LNCAP (cell line): ENCODE data around the gene CDX2.

Experiments
- CTCF ChIP-seq: fragments of 450-650 bp; IDR thresholded peaks from 2 replicates; pipeline ENCODE4 v1.5.1; 2017; ENCODE audit warnings: mild to moderate bottlenecking

The CDX2 gene

GRCh38 chr13:27976362-27977091 is 7.4 kb upstream of the CDX2 start:
- TF ChIP-seq CTCF, result no peak

- no peak for TF ChIP-seq CTCF
These were observed 6.6 kb upstream of the CDX2 start for GRCh38 chr13:27975564-27976361.

GRCh38 chr13:27973961-27974662 is 5.0 kb upstream of the CDX2 start:
- TF ChIP-seq CTCF, result no peak

DNA sequence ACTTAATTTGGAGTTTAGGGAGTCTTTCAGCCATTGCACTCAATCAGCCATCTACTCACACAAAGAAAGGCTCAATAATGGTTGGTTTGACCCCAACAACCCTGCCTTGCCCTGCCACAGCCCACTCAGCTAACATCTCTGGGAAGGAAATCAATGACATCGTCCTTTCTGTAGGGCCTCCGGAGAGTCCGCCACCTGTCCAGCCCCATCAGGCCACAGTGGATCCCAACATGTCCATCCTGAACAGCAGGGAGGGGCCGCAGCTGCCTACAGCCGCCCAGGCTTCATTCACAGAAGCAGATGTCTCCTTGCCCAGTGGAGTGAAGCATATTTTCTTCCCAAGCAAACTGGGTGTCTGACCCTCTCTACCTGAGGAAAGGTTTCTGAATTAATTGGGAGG is 4.2 kb upstream of the CDX2 start:
- TF ChIP-seq CTCF, result no peak

DNA sequence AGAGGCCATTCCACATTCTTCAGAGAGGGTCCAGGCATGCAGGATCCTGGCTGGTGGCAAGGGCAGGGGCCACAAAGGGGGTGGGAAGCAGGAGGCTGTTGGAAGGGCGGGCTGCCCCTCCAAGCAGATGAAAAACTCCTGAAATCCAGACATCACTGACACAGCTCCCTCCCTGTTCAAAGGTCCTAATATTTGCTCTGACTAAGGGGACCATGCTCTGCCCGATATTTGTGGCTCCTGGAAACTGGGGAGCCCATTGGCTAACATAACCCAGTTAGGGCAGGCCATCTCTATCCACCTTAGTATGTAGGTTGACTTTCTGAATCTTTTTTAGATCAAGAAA is 3.3 kb upstream of the CDX2 start:
- TF ChIP-seq CTCF, result no peak

DNA sequence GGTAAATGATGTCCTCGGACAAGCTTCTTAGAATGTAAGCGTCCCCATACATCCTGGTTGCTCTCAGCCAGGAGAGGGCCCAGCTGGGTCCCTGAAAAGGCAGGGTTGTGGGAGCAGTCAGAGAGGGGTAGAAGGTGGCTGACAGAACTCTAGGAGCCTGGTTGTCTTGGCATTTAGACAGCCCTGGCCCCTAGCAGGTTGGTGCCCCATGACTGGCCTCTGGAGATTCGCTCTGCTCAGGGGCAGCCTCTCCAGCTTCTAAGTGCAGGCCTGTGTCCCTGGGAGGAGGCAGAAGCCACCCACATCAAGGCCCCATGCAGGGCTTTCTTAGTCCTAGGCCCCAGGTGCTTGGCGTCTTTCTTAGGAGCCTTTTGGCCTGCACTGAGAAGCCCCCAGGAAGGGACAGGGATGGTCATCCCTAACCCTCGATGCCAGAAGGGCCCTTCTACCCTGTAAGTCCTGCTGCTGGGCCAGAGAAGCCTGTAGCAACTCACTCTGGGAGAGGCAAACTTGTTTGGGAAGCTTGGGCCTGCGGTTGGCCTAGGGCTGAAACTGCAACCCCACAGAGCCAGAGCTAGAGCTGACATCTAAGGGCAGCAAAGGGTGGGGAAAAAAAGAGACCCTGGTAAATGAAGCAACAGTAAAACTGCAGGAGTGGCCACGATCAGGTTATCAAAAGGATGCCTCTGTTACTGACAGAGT is 2.8 kb upstream of the CDX2 start:
- no peak for TF ChIP-seq CTCF

DNA sequence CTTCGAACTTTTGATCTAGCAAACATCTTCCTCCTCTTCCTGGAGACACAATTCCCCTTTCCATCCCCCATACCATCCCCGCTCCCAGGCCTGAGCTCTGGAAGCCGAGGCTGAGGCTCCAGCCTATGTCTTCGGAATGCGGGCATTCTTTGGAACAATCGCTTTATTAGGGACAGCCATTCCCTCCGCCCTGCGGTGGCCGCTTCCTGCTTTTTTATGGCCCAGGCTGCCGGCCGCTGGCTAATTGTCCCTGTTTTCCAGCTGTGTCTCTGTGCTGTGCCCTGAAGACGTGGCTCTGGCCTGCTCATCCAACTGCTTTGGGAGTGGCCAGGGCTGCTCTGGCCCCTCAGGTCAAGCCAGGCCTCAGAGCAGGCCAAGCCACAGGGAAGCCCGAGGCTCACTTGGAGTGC is 2.1 kb upstream of the CDX2 start:
- no peak for TF ChIP-seq CTCF
